GM21528 (cell line): ENCODE data around the gene PCDH15.

ENCODE experiments used
- ATAC-seq: cut with Tn5 transposase; IDR thresholded peaks from one replicate; pipeline ENCODE4 v1.9.1; 2021; ENCODE audit warnings: mild to moderate bottlenecking, moderate library complexity; ENCODE audit not compliant: unreplicated experiment, low FRiP score

Gene PCDH15

GRCh38 chr10:53754596-53755250, 1046.3 kb downstream of the PCDH15 start:
- ATAC-seq, result no peak
